DOHH2 (cell line): ENCODE measurements around the gene REP15.
A peak's percentile ranks its signal among the peaks of the same experiment; 100 is the strongest.
"Not testable (repeated sequence)": the region's sequence is repeated elsewhere in the genome, so short reads cannot be mapped to it uniquely, and the experiment has no call there.

Experiments used
- H3F3A ChIP-seq: fragments of 200-600 bp; sonication (generic), shearing (Covaris generic); 2 replicates; pipeline ENCODE4 v1.6.0; 2016; ENCODE audit warnings: antibody characterized with exemption, mild to moderate bottlenecking; ENCODE audit not compliant: control insufficient read depth, insufficient read depth
- H3K27ac ChIP-seq: fragments of 200-600 bp; sonication (generic); 2 replicates; pipeline ENCODE4 v1.5.1; 2014; ENCODE audit warnings: low read depth, mild to moderate bottlenecking, low read length, moderate library complexity
- H3K27me3 ChIP-seq: fragments of 200-600 bp; sonication (generic); 2 replicates; pipeline ENCODE4 v1.6.1; 2014; ENCODE audit warnings: mild to moderate bottlenecking, low read length, mixed read lengths; ENCODE audit not compliant: control insufficient read depth
- H3K36me3 ChIP-seq: fragments of 200-600 bp; sonication (generic); 2 replicates; pipeline ENCODE4 v1.6.1; 2014; ENCODE audit warnings: mild to moderate bottlenecking, low read length, moderate library complexity, mixed read lengths; ENCODE audit not compliant: control insufficient read depth
- H3K4me1 ChIP-seq: fragments of 200-600 bp; sonication (generic); 2 replicates; pipeline ENCODE4 v1.6.1; 2014; ENCODE audit warnings: mild to moderate bottlenecking, low read length, mixed read lengths; ENCODE audit not compliant: control insufficient read depth
- H3K4me2 ChIP-seq: fragments of 200-600 bp; sonication (generic); 2 replicates; pipeline ENCODE4 v1.6.0; 2014; ENCODE audit warnings: mild to moderate bottlenecking, low read length, moderate library complexity
- H3K4me3 ChIP-seq: fragments of 200-600 bp; sonication (generic); 2 replicates; pipeline ENCODE4 v1.5.1; 2014; ENCODE audit warnings: mild to moderate bottlenecking, low read length, mixed read lengths
- H3K79me2 ChIP-seq: fragments of 200-600 bp; sonication (generic); 2 replicates; pipeline ENCODE4 v1.6.1; 2014; ENCODE audit warnings: mild to moderate bottlenecking, low read length, mixed read lengths; ENCODE audit not compliant: control insufficient read depth
- H3K9me2 ChIP-seq: fragments of 200-600 bp; sonication (generic); replicated peaks from 2 replicates; pipeline ENCODE4 v1.6.1; 2014; ENCODE audit warnings: mild to moderate bottlenecking, low read length, mixed read lengths; ENCODE audit not compliant: control insufficient read depth
- H3K9me3 ChIP-seq: fragments of 200-600 bp; sonication (generic); 2 replicates; pipeline ENCODE4 v1.6.1; 2014; ENCODE audit warnings: antibody characterized with exemption, low read length, mixed read lengths; ENCODE audit not compliant: control insufficient read depth, insufficient read depth
- H4K20me1 ChIP-seq: fragments of 200-600 bp; sonication (generic); 2 replicates; pipeline ENCODE4 v1.6.0; 2014; ENCODE audit warnings: low read depth, mild to moderate bottlenecking, antibody characterized with exemption, low read length, moderate library complexity; ENCODE audit not compliant: control insufficient read depth, insufficient read depth
- EZH2phosphoT487 ChIP-seq: fragments of 200-600 bp; sonication (generic); IDR thresholded peaks from 2 replicates; pipeline ENCODE4 v1.6.1; 2017; ENCODE audit warnings: borderline replicate concordance, mild to moderate bottlenecking, antibody characterized with exemption, low read length, moderate library complexity, mixed read lengths
- TF ChIP-seq, protein P1 (sequence below): fragments of 200-600 bp; sonication (generic); IDR thresholded peaks from one replicate; pipeline ENCODE4 v1.5.1; 2014; ENCODE audit warnings: antibody characterized with exemption, mild to moderate bottlenecking, low read depth, low read length; ENCODE audit not compliant: poor library complexity, severe bottlenecking

REP15 gene

DNA sequence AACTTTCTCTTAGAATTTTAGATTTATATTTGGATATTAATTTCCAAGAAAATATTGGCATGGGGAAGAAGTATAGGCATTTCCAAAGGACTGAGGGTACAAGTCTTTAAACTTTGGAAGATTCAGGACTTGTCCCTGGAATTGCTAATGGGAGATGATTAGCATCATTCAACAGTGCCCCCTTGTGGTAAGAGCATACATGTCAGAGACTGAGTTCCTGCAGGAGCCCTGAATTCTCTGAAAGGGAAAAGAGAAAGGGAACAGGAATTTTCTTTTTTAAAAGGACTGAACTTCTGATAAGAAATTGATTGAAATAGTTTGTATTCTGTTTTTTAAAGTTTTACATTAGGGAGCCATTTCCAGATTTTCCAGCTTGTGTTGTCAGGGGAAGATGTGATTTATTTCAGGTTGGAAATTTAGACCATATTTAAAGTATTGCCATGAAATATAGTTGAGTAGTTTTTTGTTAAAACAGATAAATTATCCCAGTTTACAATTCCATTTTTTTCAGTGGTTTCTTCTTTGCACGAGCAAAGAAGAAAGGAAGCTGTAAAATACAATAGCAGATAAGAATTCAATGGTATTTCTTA, 44.0 kb upstream of the REP15 start:
- no peaks in the 10 kb centered on the region for H3K4me1 ChIP-seq
- no peaks in the 10 kb centered on the region for H3K79me2 ChIP-seq
- H3K9me3 ChIP-seq = no peaks in the 10 kb centered on the region
- TF ChIP-seq, protein P1, sequence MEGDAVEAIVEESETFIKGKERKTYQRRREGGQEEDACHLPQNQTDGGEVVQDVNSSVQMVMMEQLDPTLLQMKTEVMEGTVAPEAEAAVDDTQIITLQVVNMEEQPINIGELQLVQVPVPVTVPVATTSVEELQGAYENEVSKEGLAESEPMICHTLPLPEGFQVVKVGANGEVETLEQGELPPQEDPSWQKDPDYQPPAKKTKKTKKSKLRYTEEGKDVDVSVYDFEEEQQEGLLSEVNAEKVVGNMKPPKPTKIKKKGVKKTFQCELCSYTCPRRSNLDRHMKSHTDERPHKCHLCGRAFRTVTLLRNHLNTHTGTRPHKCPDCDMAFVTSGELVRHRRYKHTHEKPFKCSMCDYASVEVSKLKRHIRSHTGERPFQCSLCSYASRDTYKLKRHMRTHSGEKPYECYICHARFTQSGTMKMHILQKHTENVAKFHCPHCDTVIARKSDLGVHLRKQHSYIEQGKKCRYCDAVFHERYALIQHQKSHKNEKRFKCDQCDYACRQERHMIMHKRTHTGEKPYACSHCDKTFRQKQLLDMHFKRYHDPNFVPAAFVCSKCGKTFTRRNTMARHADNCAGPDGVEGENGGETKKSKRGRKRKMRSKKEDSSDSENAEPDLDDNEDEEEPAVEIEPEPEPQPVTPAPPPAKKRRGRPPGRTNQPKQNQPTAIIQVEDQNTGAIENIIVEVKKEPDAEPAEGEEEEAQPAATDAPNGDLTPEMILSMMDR = peak; percentile 85
- TF ChIP-seq EZH2phosphoT487 = no peak
- no peaks in the 10 kb centered on the region for H3F3A ChIP-seq
- H3K4me3 ChIP-seq = no peak overlapping the region
- no peaks in the 10 kb centered on the region for H3K36me3 ChIP-seq
- no peaks in the 10 kb centered on the region for H3K9me2 ChIP-seq
- no peaks in the 10 kb centered on the region for H4K20me1 ChIP-seq
- H3K27me3 ChIP-seq = no peaks in the 10 kb centered on the region
- no peak overlapping the region for H3K4me2 ChIP-seq
- H3K27ac ChIP-seq = no peak overlapping the region

DNA sequence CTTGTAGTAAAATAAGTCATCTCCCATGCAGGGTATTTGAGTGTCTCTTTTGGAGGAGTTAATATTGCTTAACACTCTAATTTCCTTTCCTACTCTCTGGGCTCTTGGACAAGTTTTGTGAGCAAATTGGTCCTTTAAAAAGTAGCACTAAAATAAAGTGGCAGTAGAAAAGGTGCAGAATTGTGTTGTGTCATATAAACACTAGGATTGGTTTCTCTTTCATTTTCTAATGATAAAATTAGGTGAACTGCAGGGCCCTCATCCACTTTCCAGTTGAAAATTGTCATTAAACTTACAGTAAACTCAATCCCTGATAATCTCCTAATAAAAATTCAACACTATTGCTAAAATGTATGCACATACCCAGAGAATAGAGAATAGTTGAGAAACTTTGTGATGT, 42.6 kb upstream of the REP15 start:
- H3K9me2 ChIP-seq = no peaks in the 10 kb centered on the region
- no peaks in the 10 kb centered on the region for H3K36me3 ChIP-seq
- H3K4me2 ChIP-seq = no peak overlapping the region
- no peaks in the 10 kb centered on the region for H3F3A ChIP-seq
- H4K20me1 ChIP-seq = no peaks in the 10 kb centered on the region
- H3K79me2 ChIP-seq = no peaks in the 10 kb centered on the region
- no peak overlapping the region for H3K4me3 ChIP-seq
- H3K27ac ChIP-seq = no peak overlapping the region
- H3K4me1 ChIP-seq = no peaks in the 10 kb centered on the region
- TF ChIP-seq, protein P1 = no peak
- no peak for TF ChIP-seq EZH2phosphoT487
- no peaks in the 10 kb centered on the region for H3K9me3 ChIP-seq
- no peaks in the 10 kb centered on the region for H3K27me3 ChIP-seq

DNA sequence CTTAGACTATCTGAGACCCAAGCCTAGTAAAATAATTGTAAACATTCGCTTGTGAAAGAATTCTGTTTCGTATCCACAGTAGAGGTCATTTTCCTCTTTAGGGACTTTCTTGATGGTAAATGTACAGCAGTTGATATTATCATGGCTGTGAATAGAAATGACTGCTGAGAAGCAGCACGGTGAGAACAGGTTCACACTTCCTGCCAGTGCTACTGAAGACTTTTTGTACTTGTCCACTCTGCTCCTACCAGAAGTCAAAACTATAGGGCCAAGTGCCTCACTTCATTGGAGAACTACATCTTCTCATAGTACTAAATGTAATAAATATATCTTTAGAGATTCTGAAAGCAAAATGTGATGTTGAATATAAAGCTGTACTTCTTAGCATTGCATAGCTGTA, 40.8 kb upstream of the REP15 start:
- not testable (repeated sequence) for H3K4me1 ChIP-seq, H3K27me3 ChIP-seq, H3K36me3 ChIP-seq, H3K4me2 ChIP-seq, H3K4me3 ChIP-seq, H3K79me2 ChIP-seq, H3F3A ChIP-seq, H3K27ac ChIP-seq, H4K20me1 ChIP-seq, H3K9me2 ChIP-seq, H3K9me3 ChIP-seq

DNA sequence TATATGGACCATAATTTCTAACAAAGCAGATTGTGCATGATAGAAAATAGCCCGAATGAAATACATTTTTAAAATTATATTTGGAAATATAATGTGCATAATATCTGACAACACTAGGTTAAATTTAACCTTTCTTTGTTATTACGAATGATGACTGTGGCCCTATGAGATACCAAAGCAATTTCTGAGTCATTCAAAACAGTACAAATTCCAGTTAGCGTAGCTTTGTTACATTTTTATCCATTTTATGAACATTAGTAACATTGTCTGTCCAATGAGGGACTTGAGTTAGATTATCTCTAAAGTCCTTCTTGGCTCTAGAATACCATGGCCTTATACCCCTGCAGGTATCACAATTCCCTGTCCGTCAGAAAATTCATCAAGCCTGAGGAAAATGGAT, 39.0 kb upstream of the REP15 start:
- Histone ChIP-seq H3F3A (no peaks in the 10 kb centered on the region), H4K20me1 (no peaks in the 10 kb centered on the region), H3K79me2 (no peaks in the 10 kb centered on the region), H3K27ac (no peak overlapping the region), H3K9me2 (no peaks in the 10 kb centered on the region), H3K36me3 (no peaks in the 10 kb centered on the region), H3K4me2 (no peak overlapping the region), H3K27me3 (no peaks in the 10 kb centered on the region), H3K9me3 (no peaks in the 10 kb centered on the region), H3K4me3 (no peak overlapping the region), H3K4me1 (no peaks in the 10 kb centered on the region)
- TF ChIP-seq EZH2phosphoT487 = no peak
- TF ChIP-seq, protein P1 = no peak
